Measurements from ENCODE around the gene RGS17.
"Not testable (repeated sequence)": the region's sequence is repeated elsewhere in the genome, so short reads cannot be mapped to it uniquely, and the experiment has no call there.

The RGS17 gene

DNA sequence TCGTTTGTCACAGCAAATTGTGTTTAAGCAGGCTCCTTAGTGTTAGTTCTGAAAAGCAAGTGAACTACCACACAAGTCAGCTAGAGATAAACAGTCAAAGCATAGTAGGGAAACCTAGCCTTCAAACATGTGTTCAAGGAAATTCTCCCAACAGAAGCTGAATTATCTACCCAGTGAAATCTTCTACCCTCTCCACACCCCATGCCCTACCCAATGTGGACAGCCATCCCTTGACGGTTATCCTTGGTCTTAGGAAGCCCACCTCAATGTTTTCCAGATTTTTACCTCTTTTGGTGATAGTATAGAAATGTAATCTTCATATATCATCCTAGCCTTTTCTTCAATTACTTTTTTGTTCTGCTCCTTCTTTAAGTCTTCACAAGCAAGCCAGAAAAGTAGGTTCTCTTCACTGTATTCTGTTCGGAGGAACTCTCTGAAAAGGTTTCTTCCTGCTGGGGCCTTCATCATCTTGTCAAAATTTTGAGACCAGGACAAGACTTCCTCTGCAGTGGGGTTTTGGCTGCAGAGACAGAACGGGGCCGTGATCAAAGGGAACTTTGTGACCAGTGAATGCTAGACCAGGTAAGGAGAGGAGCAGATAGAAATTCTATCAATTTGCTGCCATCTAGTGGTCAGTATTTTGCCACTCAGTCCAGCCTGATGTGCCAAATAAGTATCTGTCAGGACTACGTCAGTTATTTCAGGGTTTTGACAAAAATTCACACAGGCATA lies 106.9 kb downstream of the RGS17 start:
- Mint-ChIP-seq H3K9me3 (no peaks in the 10 kb centered on the region), H3K27me3 (peaks cover 22% of the 10 kb centered on the region), H3K4me1 (peaks cover 4% of the 10 kb centered on the region), H3K36me3 (no peaks in the 10 kb centered on the region), H3K27ac (no peak overlapping the region), H3K4me3 (no peak overlapping the region)
- DNase-seq (ENCODE audit: low spot score in 2 of 2) (peak; percentile 38 to 59), ATAC-seq (ENCODE audit: low read depth) (peak; percentile 92)

DNA sequence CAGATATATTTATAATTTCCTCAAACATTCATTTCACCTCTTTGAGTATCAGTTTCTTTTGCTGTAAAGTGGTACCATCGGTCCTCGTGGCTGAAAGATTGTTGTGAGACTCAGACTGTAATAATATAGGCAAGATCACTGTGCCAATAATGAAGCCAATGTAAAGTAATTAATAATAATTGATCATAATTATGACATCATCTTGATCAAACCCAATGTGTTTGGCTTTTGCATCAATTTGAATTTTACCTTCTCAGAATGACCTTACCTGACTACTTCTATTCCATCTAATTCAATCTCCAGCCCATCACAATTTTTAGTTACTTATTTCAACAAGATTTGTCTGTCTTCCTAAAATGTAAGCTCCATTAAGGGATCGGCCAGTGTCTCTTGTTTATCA lies 112.7 kb downstream of the RGS17 start:
- H3K9me3 Mint-ChIP-seq = no peaks in the 10 kb centered on the region
- H3K4me3 Mint-ChIP-seq = no peak overlapping the region
- ATAC-seq (ENCODE audit: low read depth) (no peak), DNase-seq (ENCODE audit: low spot score in 2 of 2) (no peak)
- H3K27ac Mint-ChIP-seq = no peak overlapping the region
- no peaks in the 10 kb centered on the region for H3K36me3 Mint-ChIP-seq
- H3K27me3 Mint-ChIP-seq = peaks cover 14% of the 10 kb centered on the region
- no peaks in the 10 kb centered on the region for H3K4me1 Mint-ChIP-seq

DNA sequence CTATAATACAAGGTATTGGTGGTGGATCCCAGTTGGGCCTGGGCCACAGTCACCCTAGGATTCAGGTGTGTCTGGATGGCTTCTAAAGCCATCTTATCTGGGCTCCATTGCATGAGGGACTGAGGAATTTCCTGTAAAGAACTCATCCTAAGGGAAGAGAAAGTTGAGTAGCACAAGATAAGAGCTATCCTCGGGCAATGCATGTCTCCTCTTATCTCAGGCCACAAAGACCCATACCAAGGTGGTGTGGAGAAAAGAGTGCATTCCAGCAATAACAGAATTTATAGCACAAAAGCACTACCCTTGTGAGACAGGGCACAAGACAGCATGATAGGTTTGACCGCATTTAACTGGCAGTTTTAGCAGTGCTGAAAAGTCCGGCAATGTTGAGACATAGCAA lies 114.2 kb downstream of the RGS17 start:
- H3K27ac Mint-ChIP-seq = no peak overlapping the region
- ATAC-seq (ENCODE audit: low read depth) = no peak
- DNase-seq (ENCODE audit: low spot score in 2 of 2) = no peak
- no peaks in the 10 kb centered on the region for H3K4me1 Mint-ChIP-seq
- no peaks in the 10 kb centered on the region for H3K36me3 Mint-ChIP-seq
- peaks cover 14% of the 10 kb centered on the region for H3K27me3 Mint-ChIP-seq
- no peak overlapping the region for H3K4me3 Mint-ChIP-seq
- no peaks in the 10 kb centered on the region for H3K9me3 Mint-ChIP-seq

DNA sequence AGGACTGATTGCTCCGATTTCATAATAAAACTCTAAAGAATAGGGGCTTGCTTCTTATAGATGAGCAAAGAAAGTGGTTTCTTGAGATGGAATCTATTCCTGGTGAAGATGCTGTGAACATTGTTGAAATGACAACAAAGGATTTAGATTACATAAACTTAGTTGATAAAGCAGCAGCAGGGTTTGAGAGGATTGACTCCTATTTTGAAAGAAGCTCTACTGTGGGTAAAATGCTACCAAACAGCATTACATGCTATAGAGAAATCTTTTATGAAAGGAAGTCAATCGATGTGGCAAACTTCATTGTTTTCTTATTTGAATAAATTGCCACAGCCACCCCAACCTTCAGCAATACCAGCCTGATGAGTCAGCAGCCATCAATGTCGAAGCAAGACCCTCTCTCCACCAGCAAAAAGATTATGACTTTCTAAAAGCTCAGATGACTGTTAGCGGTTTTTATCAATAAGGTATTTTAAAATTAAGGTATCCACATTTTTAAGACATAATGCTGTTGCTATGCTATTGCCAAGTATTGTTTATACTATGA lies 115.9 kb downstream of the RGS17 start:
- Mint-ChIP-seq H3K36me3 (no peaks in the 10 kb centered on the region), H3K4me1 (no peaks in the 10 kb centered on the region), H3K4me3 (no peak overlapping the region), H3K9me3 (no peaks in the 10 kb centered on the region), H3K27ac (no peak overlapping the region), H3K27me3 (peaks cover 11% of the 10 kb centered on the region)
- no peak for ATAC-seq (ENCODE audit: low read depth)
- DNase-seq (ENCODE audit: low spot score in 2 of 2) = no peak

DNA sequence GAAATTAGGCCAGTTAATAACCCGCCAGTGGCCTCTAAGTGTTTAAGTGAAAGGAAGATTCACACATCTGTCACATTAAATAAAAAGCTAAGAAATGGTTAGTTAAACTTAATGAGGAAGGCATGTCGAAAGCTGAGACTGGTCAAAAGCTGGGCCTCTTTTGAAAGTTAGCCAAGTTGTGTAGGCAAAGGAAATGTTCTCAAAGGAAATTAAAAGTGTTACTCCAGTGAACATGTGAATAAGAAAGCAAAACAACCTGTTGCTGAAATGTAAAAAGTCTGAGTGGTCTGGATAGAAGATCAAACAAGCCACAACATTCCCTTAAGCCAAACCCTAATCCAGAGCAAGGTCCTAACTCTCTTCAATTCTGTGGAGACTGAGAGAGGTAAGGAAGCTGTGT lies 117.6 kb downstream of the RGS17 start:
- Mint-ChIP-seq H3K36me3 (no peaks in the 10 kb centered on the region), H3K27ac (no peak overlapping the region), H3K4me1 (no peaks in the 10 kb centered on the region), H3K27me3 (peaks cover 8% of the 10 kb centered on the region), H3K4me3 (no peak overlapping the region), H3K9me3 (no peaks in the 10 kb centered on the region)
- DNase-seq (ENCODE audit: low spot score in 2 of 2) = no peak
- no peak for ATAC-seq (ENCODE audit: low read depth)

DNA sequence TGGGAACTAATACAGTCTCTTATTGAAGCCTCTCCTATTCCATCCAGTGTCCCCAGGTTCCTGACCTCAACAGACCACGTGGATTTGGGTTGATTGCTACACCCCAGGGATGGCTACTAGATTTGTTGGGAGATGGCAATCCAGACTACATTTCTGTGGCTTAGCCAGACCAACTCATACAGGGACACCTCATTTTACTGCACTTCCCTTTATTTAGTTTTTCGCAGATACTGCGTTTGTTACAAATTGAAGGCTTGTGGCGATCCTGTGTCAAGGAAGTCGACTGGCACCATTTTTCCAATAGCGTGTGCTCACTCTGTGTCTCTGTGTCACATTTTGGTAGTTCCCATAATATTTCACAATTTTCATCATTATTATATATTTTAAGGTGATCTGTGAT lies 118.2 kb downstream of the RGS17 start:
- no peak for ATAC-seq (ENCODE audit: low read depth)
- DNase-seq (ENCODE audit: low spot score in 2 of 2) = no peak
- Mint-ChIP-seq H3K9me3 (no peaks in the 10 kb centered on the region), H3K4me1 (no peaks in the 10 kb centered on the region), H3K36me3 (no peaks in the 10 kb centered on the region), H3K4me3 (no peak overlapping the region), H3K27me3 (peaks cover 6% of the 10 kb centered on the region), H3K27ac (no peak overlapping the region)

DNA sequence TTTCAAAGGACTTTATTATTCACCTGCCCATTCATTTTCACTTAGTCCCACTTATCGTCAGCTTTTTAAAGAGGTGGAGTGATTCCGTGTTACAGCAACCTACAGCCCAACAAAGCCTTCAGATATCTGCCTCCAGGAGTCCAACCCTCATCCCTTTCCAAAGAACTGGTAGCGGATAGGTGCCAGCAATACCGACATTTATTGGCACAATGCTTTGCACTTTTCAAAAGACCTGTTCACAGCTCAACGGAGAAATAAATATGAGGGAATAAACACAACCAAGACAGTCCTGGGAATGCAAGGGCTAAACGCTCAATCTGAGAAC lies 127.8 kb downstream of the RGS17 start:
- no peak for DNase-seq (ENCODE audit: low spot score in 2 of 2)
- Mint-ChIP-seq H3K9me3 (no peaks in the 10 kb centered on the region), H3K4me1 (peaks cover 37% of the 10 kb centered on the region), H3K4me3 (peak overlapping the region; percentile 99), H3K27ac (peak overlapping the region; percentile 97), H3K27me3 (no peaks in the 10 kb centered on the region), H3K36me3 (peaks cover 7% of the 10 kb centered on the region)
- peak; percentile 4 for ATAC-seq (ENCODE audit: low read depth)

DNA sequence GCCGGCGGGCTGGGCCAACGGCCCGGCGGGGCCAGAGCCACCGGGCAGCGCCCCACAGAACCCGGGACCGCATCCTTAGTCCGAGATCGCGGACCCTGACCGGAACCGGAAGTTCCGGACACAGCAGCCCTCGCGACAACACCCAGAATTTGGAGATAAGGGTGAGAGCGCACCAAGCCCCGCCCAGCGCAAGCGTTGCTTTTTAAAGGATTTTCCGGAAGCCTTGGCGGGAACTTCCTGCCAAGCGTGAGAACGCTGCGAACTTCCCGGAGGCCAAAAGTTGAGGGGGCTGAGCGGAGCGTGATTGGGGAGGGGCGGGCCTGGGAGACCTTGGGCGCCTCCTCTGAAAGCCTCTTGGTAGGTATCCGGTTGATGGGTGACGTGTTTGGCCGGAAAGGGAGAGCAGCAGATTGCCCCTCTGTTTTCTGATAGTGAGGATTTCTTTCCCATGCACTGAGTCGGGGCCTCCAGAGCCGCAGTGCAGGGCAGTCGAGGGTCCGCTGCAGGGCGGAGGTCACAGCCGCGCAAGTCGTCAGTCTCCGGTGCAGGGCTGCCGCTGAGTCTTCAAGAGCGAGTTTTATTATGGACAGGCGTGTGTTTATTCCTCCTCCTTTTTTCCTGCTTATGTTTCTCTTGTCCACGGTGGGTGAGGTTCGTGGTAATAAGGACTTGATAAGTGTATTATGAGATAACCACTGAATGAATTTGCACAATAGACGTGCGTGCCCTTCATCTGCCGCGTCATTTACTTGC lies 128.3 kb downstream of the RGS17 start, which contains the start of gene MTRF1L:
Gene MTRF1L (minus strand): TSS at position 97 of the 753 bp plus-strand sequence. CDS start 24 bp downstream, at position 73.
- H3K27ac Mint-ChIP-seq = peak within 1 kb of the TSS; percentile 97
- H3K4me1 Mint-ChIP-seq = peaks cover 37% of the 10 kb centered on the region
- ATAC-seq (ENCODE audit: low read depth) (peak; percentile 87), DNase-seq (ENCODE audit: low spot score in 2 of 2) (peak; percentile 61 to 62)
- H3K27me3 Mint-ChIP-seq = no peaks in the 10 kb centered on the region
- H3K36me3 Mint-ChIP-seq = peaks cover 7% of the 10 kb centered on the region
- no peaks in the 10 kb centered on the region for H3K9me3 Mint-ChIP-seq
- peak within 1 kb of the TSS; percentile 99 for H3K4me3 Mint-ChIP-seq

DNA sequence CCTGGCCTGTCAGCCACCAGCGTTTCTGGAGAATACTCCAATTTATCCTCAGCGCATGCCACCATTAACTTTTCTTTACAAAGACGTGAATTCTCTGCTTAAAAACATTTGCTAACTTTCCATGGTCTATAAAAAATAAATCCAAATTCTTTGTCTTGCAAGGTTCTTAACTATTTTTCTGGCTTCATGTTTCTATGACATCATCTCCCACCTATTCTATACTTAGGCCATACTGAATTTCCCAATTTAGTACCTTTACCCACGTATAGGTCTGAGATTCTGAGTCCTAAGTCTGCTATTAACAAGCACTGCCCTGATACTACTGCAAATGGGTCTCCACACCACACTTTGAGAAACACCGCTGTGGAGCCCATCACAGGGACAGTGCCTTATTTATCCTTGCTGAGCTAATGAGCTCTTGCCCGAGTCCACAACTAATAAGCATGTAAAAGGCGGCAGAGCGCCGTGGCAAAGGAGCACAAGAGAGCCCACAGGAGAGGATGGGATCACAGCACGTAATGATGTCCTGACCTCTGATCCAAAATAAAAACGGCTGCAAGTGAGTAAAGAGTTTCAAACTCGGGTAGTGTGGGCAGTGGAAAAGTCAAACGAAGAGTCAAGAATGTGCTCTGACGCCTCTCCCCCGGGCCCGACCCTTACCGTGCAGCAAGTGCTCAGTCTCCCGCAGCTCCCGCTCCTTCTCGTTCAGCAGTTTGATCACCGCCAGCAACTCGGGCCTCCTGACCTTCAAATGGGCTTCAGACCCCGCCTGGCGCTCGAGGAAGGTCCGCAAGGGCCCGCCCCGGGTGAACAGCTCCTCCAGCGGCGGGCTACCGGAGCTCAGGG lies 129.1 kb downstream of the RGS17 start:
- Mint-ChIP-seq H3K36me3 (peaks cover 9% of the 10 kb centered on the region), H3K9me3 (no peaks in the 10 kb centered on the region), H3K4me1 (peaks cover 37% of the 10 kb centered on the region), H3K27ac (peak overlapping the region; percentile 97), H3K4me3 (peak overlapping the region; percentile 99), H3K27me3 (no peaks in the 10 kb centered on the region)
- ATAC-seq (ENCODE audit: low read depth) (peak; percentile 5), DNase-seq (ENCODE audit: low spot score in 2 of 2) (no peak)

DNA sequence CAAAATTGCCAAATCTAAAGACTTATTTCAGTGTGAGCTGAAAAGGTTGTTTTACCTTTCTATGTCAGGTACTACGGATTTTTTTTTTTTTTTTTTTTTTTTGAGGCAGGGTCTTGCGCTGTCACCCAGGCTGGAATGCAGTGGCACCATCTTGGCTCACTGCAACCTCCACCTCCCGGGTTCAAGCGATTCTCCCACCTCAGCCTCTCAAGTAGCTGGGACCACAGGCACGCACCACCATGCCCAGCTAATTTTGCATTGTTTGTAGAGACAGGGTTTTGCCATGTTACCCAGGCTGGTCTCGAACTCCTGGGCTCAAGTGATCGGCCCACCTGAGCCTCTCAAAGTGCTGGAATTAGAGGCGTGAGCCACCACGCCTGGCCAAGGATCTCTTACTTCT lies 130.3 kb downstream of the RGS17 start:
- not testable (repeated sequence) for H3K9me3 Mint-ChIP-seq; ATAC-seq (ENCODE audit: low read depth); H3K4me3 Mint-ChIP-seq; H3K27me3 Mint-ChIP-seq; DNase-seq (ENCODE audit: low spot score in 2 of 2)
- Mint-ChIP-seq H3K27ac (peak overlapping the region; percentile 97), H3K4me1 (peaks cover 43% of the 10 kb centered on the region), H3K36me3 (peaks cover 15% of the 10 kb centered on the region)

DNA sequence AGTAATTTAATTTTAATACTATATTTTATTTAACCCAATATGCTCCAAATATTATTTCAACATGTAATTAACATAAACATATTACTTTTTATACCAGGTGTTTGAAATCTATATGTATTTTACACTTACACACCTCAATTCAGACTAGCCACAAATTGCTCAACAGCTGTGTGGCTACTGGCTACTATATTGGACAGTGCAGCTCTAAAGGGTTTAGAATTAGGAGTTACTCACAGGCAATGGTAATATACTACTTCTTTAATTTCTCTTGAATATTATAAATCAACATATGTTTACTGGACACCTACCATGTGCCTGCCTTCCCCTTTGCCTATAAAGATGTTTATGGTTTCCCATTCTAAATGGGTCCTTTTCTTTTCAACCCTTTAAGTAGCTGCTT lies 130.8 kb downstream of the RGS17 start:
- Mint-ChIP-seq H3K4me3 (no peak overlapping the region), H3K27me3 (no peaks in the 10 kb centered on the region), H3K36me3 (peaks cover 15% of the 10 kb centered on the region), H3K9me3 (no peaks in the 10 kb centered on the region), H3K4me1 (peaks cover 43% of the 10 kb centered on the region), H3K27ac (peak overlapping the region; percentile 48)
- no peak for DNase-seq (ENCODE audit: low spot score in 2 of 2)
- no peak for ATAC-seq (ENCODE audit: low read depth)

DNA sequence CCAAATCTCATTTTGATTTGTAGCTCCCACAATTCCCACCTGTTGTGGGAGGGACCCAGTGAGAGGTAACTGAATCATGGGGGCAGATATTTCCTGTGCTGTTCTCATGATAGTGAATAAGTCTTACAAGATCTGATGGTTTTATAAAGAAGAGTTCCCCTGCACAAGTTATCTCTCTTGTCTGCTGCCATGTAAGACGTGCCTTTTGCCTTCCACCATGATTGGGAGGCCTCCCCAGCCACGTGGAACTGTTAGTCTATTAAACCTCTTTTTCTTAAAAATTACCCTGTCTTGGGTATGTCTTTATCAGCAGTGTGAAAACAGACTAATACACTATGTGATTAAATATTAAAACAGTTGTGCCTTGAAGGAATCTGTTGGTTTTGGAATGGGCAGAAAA lies 131.5 kb downstream of the RGS17 start:
- not testable (repeated sequence) for H3K27me3 Mint-ChIP-seq; H3K4me3 Mint-ChIP-seq; H3K9me3 Mint-ChIP-seq; ATAC-seq (ENCODE audit: low read depth); DNase-seq (ENCODE audit: low spot score in 2 of 2)
- Mint-ChIP-seq H3K4me1 (peaks cover 43% of the 10 kb centered on the region), H3K27ac (peak overlapping the region; percentile 48), H3K36me3 (peaks cover 15% of the 10 kb centered on the region)

DNA sequence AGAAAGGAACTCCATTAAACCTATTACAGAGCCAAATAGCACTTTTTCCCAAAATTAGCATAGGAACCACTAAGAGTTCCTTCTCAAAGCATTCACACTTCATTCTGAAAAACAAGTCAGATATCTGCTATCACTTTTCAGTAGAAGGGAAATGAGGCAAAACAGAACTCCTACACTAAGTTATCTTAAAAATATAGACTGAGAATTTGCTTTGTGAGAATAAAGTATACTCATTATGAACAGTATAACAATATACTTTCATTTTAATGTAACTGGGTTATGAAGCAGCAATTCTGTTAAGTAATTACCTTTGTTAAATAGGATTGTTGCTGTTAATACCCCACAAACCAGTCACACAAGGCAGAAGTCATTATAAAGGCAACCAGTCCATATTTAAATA lies 137.2 kb downstream of the RGS17 start:
- H3K36me3 Mint-ChIP-seq = peaks cover 13% of the 10 kb centered on the region
- DNase-seq (ENCODE audit: low spot score in 2 of 2) (no peak), ATAC-seq (ENCODE audit: low read depth) (no peak)
- H3K27me3 Mint-ChIP-seq = no peaks in the 10 kb centered on the region
- H3K4me3 Mint-ChIP-seq = no peak overlapping the region
- H3K27ac Mint-ChIP-seq = peak overlapping the region; percentile 53
- H3K9me3 Mint-ChIP-seq = no peaks in the 10 kb centered on the region
- H3K4me1 Mint-ChIP-seq = peaks cover 6% of the 10 kb centered on the region

DNA sequence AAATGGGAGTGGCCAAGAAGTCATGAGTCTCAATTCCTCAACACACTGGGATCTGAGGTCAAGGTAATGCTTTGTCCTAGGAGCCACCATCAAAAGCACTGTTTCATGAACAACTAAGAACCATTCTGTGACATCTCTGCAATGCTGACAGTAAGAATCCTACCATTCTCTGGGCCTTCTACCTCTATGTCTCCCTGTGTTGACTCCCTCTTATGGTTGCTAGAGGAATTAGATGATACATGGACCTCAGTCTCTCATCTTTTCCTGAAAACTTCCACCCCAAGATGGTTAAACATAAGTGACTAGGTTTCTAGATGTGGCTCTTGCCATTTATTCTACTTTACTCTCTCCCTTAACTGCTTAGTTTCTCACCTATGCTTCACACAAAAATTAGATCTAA lies 137.7 kb downstream of the RGS17 start:
- peaks cover 13% of the 10 kb centered on the region for H3K36me3 Mint-ChIP-seq

More for the DNA sequence above, 137.7 kb downstream of the RGS17 start:
- peaks cover 6% of the 10 kb centered on the region for H3K4me1 Mint-ChIP-seq
- no peaks in the 10 kb centered on the region for H3K27me3 Mint-ChIP-seq
- H3K4me3 Mint-ChIP-seq = no peak overlapping the region
- no peak for ATAC-seq (ENCODE audit: low read depth)
- peak overlapping the region; percentile 53 for H3K27ac Mint-ChIP-seq
- no peak for DNase-seq (ENCODE audit: low spot score in 2 of 2)
- H3K9me3 Mint-ChIP-seq = no peaks in the 10 kb centered on the region

All from memory B cell (primary cell).